HepG2 (cell line): Measurements from ENCODE around the gene ZNF345. TPM values are rescaled to one million over a fixed set of nuclear protein-coding genes. Genes with fewer than 3 reads are reported as not detected.

Experiments
- EP300 ChIP-seq, 3 experiments: sonication (generic) in 1 of 3; formaldehyde crosslinking in 1 of 3; IDR thresholded peaks; 2 replicates each; pipeline versions ENCODE4 v1.5.1 to v1.6.1; 2011 to 2020; ENCODE audit warnings: low read depth in 2 of 3, low read length in 2 of 3, borderline replicate concordance in 1 of 3, improper control_type of control experiment in 1 of 3, mild to moderate bottlenecking in 1 of 3, missing genetic modification reagents in 1 of 3, moderate library complexity in 1 of 3
- FOSL2 ChIP-seq: sonication (generic); formaldehyde crosslinking; IDR thresholded peaks from 2 replicates; pipeline ENCODE4 v1.4.0; 2020; ENCODE audit warnings: missing genetic modification reagents
- HMG20B ChIP-seq: conservative IDR thresholded peaks from 2 replicates; pipeline ENCODE4 v1.6.1; 2016; ENCODE audit warnings: missing genetic modification reagents, missing compliant biosample characterization
- MXI1 ChIP-seq: IDR thresholded peaks from 3 replicates; pipeline ENCODE4 v1.6.1; 2012; ENCODE audit warnings: low read depth, low read length, inconsistent platforms, borderline replicate concordance
- STAG1 ChIP-seq: sonication (generic); formaldehyde crosslinking; IDR thresholded peaks from 2 replicates; pipeline ENCODE4 v1.4.0; 2020; ENCODE audit warnings: missing genetic modification reagents
- TAF1 ChIP-seq: sonication (generic); formaldehyde crosslinking; IDR thresholded peaks from 2 replicates; pipeline ENCODE4 v1.4.0; 2020; ENCODE audit warnings: missing genetic modification reagents
- ZNF136 ChIP-seq: sonication (generic); formaldehyde crosslinking; IDR thresholded peaks from 2 replicates; pipeline ENCODE4 v1.8.1; 2022; ENCODE audit warnings: low read depth, mild to moderate bottlenecking, moderate library complexity, missing genetic modification reagents
- ZNF282 ChIP-seq: fragments of 450-650 bp; IDR thresholded peaks from 2 replicates; pipeline ENCODE4 v1.6.1; 2018; ENCODE audit not compliant: partially characterized antibody
- ZNF670 ChIP-seq: sonication (generic); formaldehyde crosslinking; IDR thresholded peaks from 2 replicates; pipeline ENCODE4 v1.8.0; 2022; ENCODE audit warnings: mild to moderate bottlenecking, missing genetic modification reagents, borderline replicate concordance
- polyA plus RNA-seq, 8 experiments: library from polyadenylated mRNA; depleted of rRNA in 3 of 8; stranded (reverse) in 7 of 8; unstranded in 1 of 8; fragments of >200 nt; fragmentation: Illumina TruSeq in 4 of 8; extraction: Trizol in 4 of 8; gene quantifications; 2 replicates each; pipeline versions ENCODE4 v1.2.1 to v1.2.3, GENCODE V29; 2011 to 2016; ENCODE audit warnings: low read depth in 4 of 8, missing spikeins in 1 of 8, mixed read lengths in 1 of 8; ENCODE audit not compliant: insufficient read depth in 1 of 8
- total RNA-seq, 5 experiments: library from RNA; depleted of rRNA; stranded (reverse); fragments of >200 nt; fragmentation: Illumina TruSeq; extraction: Trizol; gene quantifications; 2 replicates each; pipeline ENCODE4 v1.2.3, GENCODE V29; 2016; ENCODE audit warnings: low read depth in 1 of 5
- TF ChIP-seq, protein P1 (sequence below): sonication (generic); formaldehyde crosslinking; IDR thresholded peaks from 2 replicates; pipeline ENCODE4 v1.5.0; 2020; ENCODE audit warnings: mild to moderate bottlenecking, low read depth, missing genetic modification reagents, borderline replicate concordance
- TF ChIP-seq, protein P2 (sequence below), 2 experiments: fragments of 450-650 bp in 1 of 2; sonication (generic) in 1 of 2; formaldehyde crosslinking in 1 of 2; IDR thresholded peaks; 2 replicates each; pipeline versions ENCODE4 v1.6.1 to v1.8.0; 2016 to 2022; ENCODE audit warnings: antibody characterized with exemption in 1 of 2, mild to moderate bottlenecking in 1 of 2, missing genetic modification reagents in 1 of 2
- TF ChIP-seq, protein P3 (sequence below): sonication (generic); formaldehyde crosslinking; IDR thresholded peaks from 2 replicates; pipeline ENCODE4 v1.4.0; 2020; ENCODE audit warnings: missing genetic modification reagents, mild to moderate bottlenecking, borderline replicate concordance

ZNF345 gene
- total and polyA plus RNA-seq, 2 of the 13 experiments (the other 11 are each of a cell fraction or from before 2014, with no cell fraction given): 2.6 to 2.9 TPM

- 0 out of 4 replicates have a peak, but pooled peaks of 1 of the 2 experiments have one; percentile 16 for TF ChIP-seq EP300 (IDR thresholded peaks at IDR 0.05; ENCODE audit: low read depth in 2 of 2, low read length in 2 of 2)
- no peak for TF ChIP-seq EP300 (CRISPR knock-in tag; IDR thresholded peaks at IDR 0.05; ENCODE audit: borderline replicate concordance)
- TF ChIP-seq, protein P1, sequence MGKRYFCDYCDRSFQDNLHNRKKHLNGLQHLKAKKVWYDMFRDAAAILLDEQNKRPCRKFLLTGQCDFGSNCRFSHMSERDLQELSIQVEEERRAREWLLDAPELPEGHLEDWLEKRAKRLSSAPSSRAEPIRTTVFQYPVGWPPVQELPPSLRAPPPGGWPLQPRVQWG (CRISPR knock-in tag): no peak
- 0 out of 2 replicates have a peak, but pooled peaks have one; percentile 52 for TF ChIP-seq ZNF136 (CRISPR knock-in tag)
- TF ChIP-seq HMG20B (CRISPR knock-in tag): no peak
- TF ChIP-seq, protein P2, sequence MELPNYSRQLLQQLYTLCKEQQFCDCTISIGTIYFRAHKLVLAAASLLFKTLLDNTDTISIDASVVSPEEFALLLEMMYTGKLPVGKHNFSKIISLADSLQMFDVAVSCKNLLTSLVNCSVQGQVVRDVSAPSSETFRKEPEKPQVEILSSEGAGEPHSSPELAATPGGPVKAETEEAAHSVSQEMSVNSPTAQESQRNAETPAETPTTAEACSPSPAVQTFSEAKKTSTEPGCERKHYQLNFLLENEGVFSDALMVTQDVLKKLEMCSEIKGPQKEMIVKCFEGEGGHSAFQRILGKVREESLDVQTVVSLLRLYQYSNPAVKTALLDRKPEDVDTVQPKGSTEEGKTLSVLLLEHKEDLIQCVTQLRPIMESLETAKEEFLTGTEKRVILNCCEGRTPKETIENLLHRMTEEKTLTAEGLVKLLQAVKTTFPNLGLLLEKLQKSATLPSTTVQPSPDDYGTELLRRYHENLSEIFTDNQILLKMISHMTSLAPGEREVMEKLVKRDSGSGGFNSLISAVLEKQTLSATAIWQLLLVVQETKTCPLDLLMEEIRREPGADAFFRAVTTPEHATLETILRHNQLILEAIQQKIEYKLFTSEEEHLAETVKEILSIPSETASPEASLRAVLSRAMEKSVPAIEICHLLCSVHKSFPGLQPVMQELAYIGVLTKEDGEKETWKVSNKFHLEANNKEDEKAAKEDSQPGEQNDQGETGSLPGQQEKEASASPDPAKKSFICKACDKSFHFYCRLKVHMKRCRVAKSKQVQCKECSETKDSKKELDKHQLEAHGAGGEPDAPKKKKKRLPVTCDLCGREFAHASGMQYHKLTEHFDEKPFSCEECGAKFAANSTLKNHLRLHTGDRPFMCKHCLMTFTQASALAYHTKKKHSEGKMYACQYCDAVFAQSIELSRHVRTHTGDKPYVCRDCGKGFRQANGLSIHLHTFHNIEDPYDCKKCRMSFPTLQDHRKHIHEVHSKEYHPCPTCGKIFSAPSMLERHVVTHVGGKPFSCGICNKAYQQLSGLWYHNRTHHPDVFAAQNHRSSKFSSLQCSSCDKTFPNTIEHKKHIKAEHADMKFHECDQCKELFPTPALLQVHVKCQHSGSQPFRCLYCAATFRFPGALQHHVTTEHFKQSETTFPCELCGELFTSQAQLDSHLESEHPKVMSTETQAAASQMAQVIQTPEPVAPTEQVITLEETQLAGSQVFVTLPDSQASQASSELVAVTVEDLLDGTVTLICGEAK (IDR thresholded peaks at IDR 0.05): no peak; the same call in 1 of the 2 replicates
- TF ChIP-seq, protein P2 (CRISPR knock-in tag; IDR thresholded peaks at IDR 0.05): peak; percentile 81
- peak; percentile 64; the same call in 1 of the 2 replicates for TF ChIP-seq TAF1 (CRISPR knock-in tag)
- TF ChIP-seq MXI1: peak; percentile 32; the same call in 1 of the 3 replicates
- TF ChIP-seq ZNF670 (CRISPR knock-in tag): peak; percentile 74
- TF ChIP-seq FOSL2 (CRISPR knock-in tag): peak; percentile 2; the same call in 1 of the 2 replicates
- TF ChIP-seq, protein P3, sequence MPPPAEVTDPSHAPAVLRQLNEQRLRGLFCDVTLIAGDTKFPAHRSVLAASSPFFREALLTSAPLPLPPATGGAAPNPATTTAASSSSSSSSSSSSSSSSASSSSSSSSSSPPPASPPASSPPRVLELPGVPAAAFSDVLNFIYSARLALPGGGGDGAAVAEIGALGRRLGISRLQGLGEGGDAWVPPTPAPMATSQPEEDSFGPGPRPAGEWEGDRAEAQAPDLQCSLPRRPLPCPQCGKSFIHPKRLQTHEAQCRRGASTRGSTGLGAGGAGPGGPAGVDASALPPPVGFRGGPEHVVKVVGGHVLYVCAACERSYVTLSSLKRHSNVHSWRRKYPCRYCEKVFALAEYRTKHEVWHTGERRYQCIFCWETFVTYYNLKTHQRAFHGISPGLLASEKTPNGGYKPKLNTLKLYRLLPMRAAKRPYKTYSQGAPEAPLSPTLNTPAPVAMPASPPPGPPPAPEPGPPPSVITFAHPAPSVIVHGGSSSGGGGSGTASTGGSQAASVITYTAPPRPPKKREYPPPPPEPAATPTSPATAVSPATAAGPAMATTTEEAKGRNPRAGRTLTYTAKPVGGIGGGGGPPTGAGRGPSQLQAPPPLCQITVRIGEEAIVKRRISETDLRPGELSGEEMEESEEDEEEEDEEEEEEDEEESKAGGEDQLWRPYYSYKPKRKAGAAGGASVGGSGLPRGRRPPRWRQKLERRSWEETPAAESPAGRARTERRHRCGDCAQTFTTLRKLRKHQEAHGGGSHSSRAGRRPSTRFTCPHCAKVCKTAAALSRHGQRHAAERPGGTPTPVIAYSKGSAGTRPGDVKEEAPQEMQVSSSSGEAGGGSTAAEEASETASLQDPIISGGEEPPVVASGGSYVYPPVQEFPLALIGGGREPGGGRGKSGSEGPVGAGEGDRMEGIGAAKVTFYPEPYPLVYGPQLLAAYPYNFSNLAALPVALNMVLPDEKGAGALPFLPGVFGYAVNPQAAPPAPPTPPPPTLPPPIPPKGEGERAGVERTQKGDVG: 0 out of 2 replicates have a peak, but pooled peaks have one; percentile 27
- 0 out of 2 replicates have a peak, but pooled peaks have one; percentile 9 for TF ChIP-seq STAG1 (CRISPR knock-in tag)
- TF ChIP-seq ZNF282: no peak
Observed at GRCh38 chr19:36837906-36838783, 12.5 kb upstream of the ZNF345 start, which contains the start of gene ZNF790 (continued).
